ENCODE data around the gene THADA. TPM values are rescaled to one million over a fixed set of nuclear protein-coding genes. Genes with fewer than 3 reads are reported as not detected.
A peak's percentile ranks its signal among the peaks of the same experiment; 100 is the strongest.

The THADA gene
- total and polyA plus RNA-seq, 2 donors (not counting 1 experiment from before 2014, with no cell fraction given): 9.2 to 36.2 TPM

GRCh38 chr2:43438858-43439655 lies 156.8 kb downstream of the THADA start:
- Histone ChIP-seq H3K79me2 (ENCODE audit: control insufficient read depth, insufficient read depth, low read length) (no peaks in the 10 kb centered on the region), H3K36me3 (ENCODE audit: control insufficient read depth, insufficient read depth, low read length) (no peaks in the 10 kb centered on the region), H3K9me3 (ENCODE audit: control insufficient read depth, insufficient read depth, low read depth, low read length) (no peaks in the 10 kb centered on the region), H3K9ac (ENCODE audit: insufficient read depth, low read length) (no peak overlapping the region), H3K4me3 (replicated peaks in 1 of 4; ENCODE audit: control extremely low read depth in 1 of 4, insufficient read depth in 1 of 4, low read depth in 3 of 4, low read length in 4 of 4) (no peak overlapping the region), H3K27ac (ENCODE audit: insufficient read depth, low read length) (no peak overlapping the region), H4K20me1 (ENCODE audit: control insufficient read depth, extremely low read depth, insufficient read depth, low read length) (no peaks in the 10 kb centered on the region), H3K4me2 (ENCODE audit: extremely low read depth, insufficient read depth, low read length) (no peak overlapping the region), H3K27me3 (ENCODE audit: control insufficient read depth, insufficient read depth, low read length) (no peaks in the 10 kb centered on the region), H2AFZ (ENCODE audit: low read length) (no peak overlapping the region), H3K4me1 (ENCODE audit: control insufficient read depth, extremely low read depth, insufficient read depth, low read length) (no peaks in the 10 kb centered on the region)
- TF ChIP-seq EZH2 (IDR thresholded peaks at IDR 0.05; ENCODE audit: low read length, missing control alignments) (no peak), CTCF (conservative IDR thresholded peaks at IDR 0.05 in 1 of 2, IDR thresholded peaks at IDR 0.05 in 1 of 2; ENCODE audit: low read depth in 1 of 2, low read length in 2 of 2) (no peak)
- DNase-seq (ENCODE audit: low read depth in 2 of 2): peak; percentile 41 to 51

- Histone ChIP-seq H2AFZ (ENCODE audit: low read length) (no peak overlapping the region), H3K27me3 (ENCODE audit: control insufficient read depth, insufficient read depth, low read length) (no peaks in the 10 kb centered on the region), H3K4me2 (ENCODE audit: extremely low read depth, insufficient read depth, low read length) (no peak overlapping the region), H3K79me2 (ENCODE audit: control insufficient read depth, insufficient read depth, low read length) (no peaks in the 10 kb centered on the region), H3K4me3 (replicated peaks in 1 of 4; ENCODE audit: control extremely low read depth in 1 of 4, insufficient read depth in 1 of 4, low read depth in 3 of 4, low read length in 4 of 4) (no peak overlapping the region), H3K36me3 (ENCODE audit: control insufficient read depth, insufficient read depth, low read length) (no peaks in the 10 kb centered on the region), H3K9ac (ENCODE audit: insufficient read depth, low read length) (no peak overlapping the region), H3K27ac (ENCODE audit: insufficient read depth, low read length) (no peak overlapping the region), H3K9me3 (ENCODE audit: control insufficient read depth, insufficient read depth, low read depth, low read length) (no peaks in the 10 kb centered on the region), H3K4me1 (ENCODE audit: control insufficient read depth, extremely low read depth, insufficient read depth, low read length) (no peaks in the 10 kb centered on the region), H4K20me1 (ENCODE audit: control insufficient read depth, extremely low read depth, insufficient read depth, low read length) (no peaks in the 10 kb centered on the region)
- no peak for TF ChIP-seq EZH2 (IDR thresholded peaks at IDR 0.05; ENCODE audit: low read length, missing control alignments)
- TF ChIP-seq CTCF (conservative IDR thresholded peaks at IDR 0.05 in 1 of 2, IDR thresholded peaks at IDR 0.05 in 1 of 2; ENCODE audit: low read depth in 1 of 2, low read length in 2 of 2): no peak
- no peak for DNase-seq (ENCODE audit: low read depth in 2 of 2)
Observed at GRCh38 chr2:43438342-43438741, 157.5 kb downstream of the THADA start.

GRCh38 chr2:43437363-43437762 lies 158.5 kb downstream of the THADA start:
- Histone ChIP-seq H4K20me1 (ENCODE audit: control insufficient read depth, extremely low read depth, insufficient read depth, low read length) (no peaks in the 10 kb centered on the region), H3K4me1 (ENCODE audit: control insufficient read depth, extremely low read depth, insufficient read depth, low read length) (no peaks in the 10 kb centered on the region), H3K79me2 (ENCODE audit: control insufficient read depth, insufficient read depth, low read length) (no peaks in the 10 kb centered on the region), H3K4me2 (ENCODE audit: extremely low read depth, insufficient read depth, low read length) (no peak overlapping the region), H3K27me3 (ENCODE audit: control insufficient read depth, insufficient read depth, low read length) (no peaks in the 10 kb centered on the region), H3K36me3 (ENCODE audit: control insufficient read depth, insufficient read depth, low read length) (no peaks in the 10 kb centered on the region), H3K9ac (ENCODE audit: insufficient read depth, low read length) (no peak overlapping the region), H3K9me3 (ENCODE audit: control insufficient read depth, insufficient read depth, low read depth, low read length) (no peaks in the 10 kb centered on the region), H2AFZ (ENCODE audit: low read length) (no peak overlapping the region), H3K27ac (ENCODE audit: insufficient read depth, low read length) (no peak overlapping the region), H3K4me3 (replicated peaks in 1 of 4; ENCODE audit: control extremely low read depth in 1 of 4, insufficient read depth in 1 of 4, low read depth in 3 of 4, low read length in 4 of 4) (no peak overlapping the region)
- no peak for DNase-seq (ENCODE audit: low read depth in 2 of 2)
- TF ChIP-seq EZH2 (IDR thresholded peaks at IDR 0.05; ENCODE audit: low read length, missing control alignments): no peak
- TF ChIP-seq CTCF (conservative IDR thresholded peaks at IDR 0.05 in 1 of 2, IDR thresholded peaks at IDR 0.05 in 1 of 2; ENCODE audit: low read depth in 1 of 2, low read length in 2 of 2): no peak
